Activated naive CD8-positive, alpha-beta T cell treated with anti-CD3 and anti-CD28 coated beads for 36 hours (primary cell): ENCODE measurements around the gene PPP1R2. TPM values are rescaled to one million over a fixed set of nuclear protein-coding genes. Genes with fewer than 3 reads are reported as not detected.
A peak's percentile ranks its signal among the peaks of the same experiment; 100 is the strongest.
"Not testable (repeated sequence)": the region's sequence is repeated elsewhere in the genome, so short reads cannot be mapped to it uniquely, and the experiment has no call there.

ENCODE experiments used
- DNase-seq: peaks from one replicate; pipeline ENCODE4 v3.0.0; 2021
- H3K27ac Mint-ChIP-seq: one replicate; pipeline ENCODE4 v1.8.0; 2022; ENCODE audit warnings: mild to moderate bottlenecking, moderate library complexity, mixed read lengths
- H3K27me3 Mint-ChIP-seq: one replicate; pipeline ENCODE4 v1.8.0; 2022; ENCODE audit warnings: mild to moderate bottlenecking, mixed read lengths
- H3K36me3 Mint-ChIP-seq: one replicate; pipeline ENCODE4 v1.8.0; 2021; ENCODE audit warnings: mild to moderate bottlenecking, mixed read lengths
- H3K4me1 Mint-ChIP-seq: one replicate; pipeline ENCODE4 v1.8.0; 2021; ENCODE audit warnings: mixed read lengths
- H3K4me3 Mint-ChIP-seq: one replicate; pipeline ENCODE4 v1.8.0; 2022; ENCODE audit warnings: mild to moderate bottlenecking, moderate library complexity, mixed read lengths
- H3K9me3 Mint-ChIP-seq: one replicate; pipeline ENCODE4 v1.8.0; 2022; ENCODE audit warnings: mixed read lengths
- total RNA-seq, 2 experiments: library from RNA; stranded (reverse); gene quantifications; one replicate each; pipeline ENCODE4 v1.2.3, GENCODE V29; 2021

The PPP1R2 gene
- total RNA-seq, result 10 to 100 TPM; 89.5 to 91.8 TPM

GRCh38 chr3:195542698-195543499 is at the start of gene PPP1R2:
PPP1R2 (minus strand) TSS chr3:195543325; CDS start chr3:195543025, 300 bp downstream.
- no peaks in the 10 kb centered on the region for H3K27me3 Mint-ChIP-seq

DNA sequence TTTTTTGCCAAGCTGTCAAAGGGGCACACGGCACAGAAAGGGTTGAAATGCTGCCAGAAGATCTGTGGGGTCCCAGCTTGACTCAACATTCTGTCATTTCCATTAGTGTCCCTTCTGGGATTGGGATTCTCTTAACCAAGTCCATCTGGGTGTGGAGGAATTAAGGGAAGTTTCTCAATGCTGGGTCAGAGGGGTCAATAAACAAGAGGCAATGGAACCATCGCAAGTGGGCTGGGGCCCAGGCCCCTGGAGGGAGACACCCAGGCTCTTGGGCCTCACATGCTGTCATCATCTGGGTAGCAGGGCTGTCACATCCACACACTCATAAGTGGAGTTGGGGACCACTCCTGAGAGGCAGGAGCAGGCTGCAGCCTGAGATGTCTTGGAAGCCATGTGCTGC is 48.7 kb upstream of the PPP1R2 start:
- Mint-ChIP-seq H3K27me3 (no peaks in the 10 kb centered on the region), H3K36me3 (no peaks in the 10 kb centered on the region), H3K4me1 (no peaks in the 10 kb centered on the region), H3K27ac (no peak overlapping the region), H3K9me3 (no peaks in the 10 kb centered on the region), H3K4me3 (no peak overlapping the region)
- DNase-seq, result no peak

More at GRCh38 chr3:195542698-195543499, at the start of gene PPP1R2:
- H3K27ac Mint-ChIP-seq, result peak within 1 kb of the TSS; percentile 88
- peak within 1 kb of the TSS; percentile 95 for H3K4me3 Mint-ChIP-seq
- DNase-seq, result peak; percentile 93
- H3K4me1 Mint-ChIP-seq, result peaks cover 67% of the 10 kb centered on the region
- H3K9me3 Mint-ChIP-seq, result no peaks in the 10 kb centered on the region
- peaks cover 28% of the 10 kb centered on the region for H3K36me3 Mint-ChIP-seq

- Mint-ChIP-seq H3K4me1 (no peaks in the 10 kb centered on the region), H3K27ac (no peak overlapping the region), H3K9me3 (no peaks in the 10 kb centered on the region), H3K4me3 (no peak overlapping the region), H3K27me3 (no peaks in the 10 kb centered on the region), H3K36me3 (peaks cover 2% of the 10 kb centered on the region)
- DNase-seq, result no peak
Measured at GRCh38 chr3:195591220-195591619, 48.1 kb upstream of the PPP1R2 start.

GRCh38 chr3:195590381-195590780 is 47.3 kb upstream of the PPP1R2 start:
- H3K4me1 Mint-ChIP-seq, H3K9me3 Mint-ChIP-seq, H3K27ac Mint-ChIP-seq, H3K4me3 Mint-ChIP-seq, DNase-seq, H3K36me3 Mint-ChIP-seq, H3K27me3 Mint-ChIP-seq: not testable (repeated sequence)

- H3K4me3 Mint-ChIP-seq, H3K4me1 Mint-ChIP-seq, H3K27me3 Mint-ChIP-seq, H3K36me3 Mint-ChIP-seq, H3K9me3 Mint-ChIP-seq, H3K27ac Mint-ChIP-seq, DNase-seq: not testable (repeated sequence)
Measured at GRCh38 chr3:195589796-195590195, 46.7 kb upstream of the PPP1R2 start.

DNA sequence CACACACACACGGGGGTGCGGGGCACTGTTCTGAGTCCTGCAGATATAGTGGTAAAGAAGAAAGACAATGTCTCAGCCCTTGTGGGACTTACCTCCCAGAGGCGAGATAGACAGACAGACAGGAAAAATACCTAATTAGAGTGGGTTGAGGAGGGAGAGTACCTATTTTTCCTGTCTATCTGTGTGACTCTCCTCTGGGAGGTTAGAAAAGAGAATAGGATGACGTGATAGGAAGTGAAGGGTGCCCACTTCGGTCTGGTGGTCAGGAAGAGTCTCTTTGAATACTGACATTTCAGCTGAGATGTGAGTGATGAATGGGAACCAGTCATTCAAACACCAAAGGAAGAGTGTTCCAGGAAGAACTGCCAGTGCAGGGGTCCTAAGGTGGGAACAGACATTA is 44.7 kb upstream of the PPP1R2 start:
- Mint-ChIP-seq H3K36me3 (peaks cover 2% of the 10 kb centered on the region), H3K4me1 (peaks cover 8% of the 10 kb centered on the region), H3K27me3 (peaks cover 6% of the 10 kb centered on the region), H3K9me3 (no peaks in the 10 kb centered on the region), H3K4me3 (no peak overlapping the region), H3K27ac (no peak overlapping the region)
- DNase-seq, result peak; percentile 18

DNA sequence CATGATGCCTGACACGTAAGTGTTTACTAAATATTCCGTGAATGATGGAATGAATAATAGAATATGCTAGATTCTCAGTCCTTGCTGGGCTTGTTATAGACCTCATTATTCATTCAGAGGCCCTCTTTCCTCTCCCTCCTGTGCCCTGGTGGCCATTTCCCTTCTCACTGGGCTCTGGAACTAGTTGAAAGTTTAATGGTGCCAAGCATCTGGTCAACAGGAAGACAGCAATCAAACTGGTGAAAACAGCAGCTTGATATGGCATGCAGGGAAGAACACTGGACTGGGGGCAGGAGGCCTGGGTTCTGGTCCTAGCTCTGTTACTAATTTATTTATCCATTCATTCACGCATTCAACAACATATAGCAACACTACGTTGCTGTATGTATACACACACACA is 44.3 kb upstream of the PPP1R2 start:
- H3K27ac Mint-ChIP-seq, result no peak overlapping the region
- H3K9me3 Mint-ChIP-seq, result no peaks in the 10 kb centered on the region
- H3K36me3 Mint-ChIP-seq, result peaks cover 2% of the 10 kb centered on the region

DNA sequence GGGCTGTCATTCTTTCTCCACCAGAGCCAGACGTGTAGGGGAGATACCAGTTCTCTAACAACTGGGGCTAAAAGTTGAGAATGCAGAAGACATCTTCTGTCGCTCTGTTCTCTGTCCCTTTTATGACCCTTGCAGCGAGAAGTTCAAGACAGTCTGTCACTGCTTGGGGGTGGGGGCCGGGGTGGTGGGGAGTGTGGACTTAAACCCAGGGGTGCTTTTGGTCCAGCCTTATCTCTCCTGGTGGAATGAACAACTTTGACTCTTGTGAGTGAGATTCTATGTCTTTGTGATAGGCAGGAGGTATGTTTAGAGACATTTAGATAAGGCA is 41.4 kb upstream of the PPP1R2 start:
- Mint-ChIP-seq H3K4me3 (no peak overlapping the region), H3K9me3 (no peaks in the 10 kb centered on the region), H3K27ac (no peak overlapping the region), H3K36me3 (peaks cover 2% of the 10 kb centered on the region), H3K4me1 (peaks cover 14% of the 10 kb centered on the region), H3K27me3 (peaks cover 6% of the 10 kb centered on the region)
- DNase-seq, result no peak

More for the DNA sequence above, 44.3 kb upstream of the PPP1R2 start:
- Mint-ChIP-seq H3K27me3 (peaks cover 6% of the 10 kb centered on the region), H3K4me1 (peaks cover 8% of the 10 kb centered on the region), H3K4me3 (no peak overlapping the region)
- no peak for DNase-seq

- H3K4me1 Mint-ChIP-seq, result peaks cover 14% of the 10 kb centered on the region
- H3K9me3 Mint-ChIP-seq, result no peaks in the 10 kb centered on the region
- peaks cover 2% of the 10 kb centered on the region for H3K36me3 Mint-ChIP-seq
- no peak for DNase-seq
- H3K27ac Mint-ChIP-seq, result no peak within 1 kb of the TSS
- H3K27me3 Mint-ChIP-seq, result peaks cover 6% of the 10 kb centered on the region
- no peak within 1 kb of the TSS for H3K4me3 Mint-ChIP-seq
Measured at GRCh38 chr3:195583831-195584542, 40.9 kb upstream of the PPP1R2 start, which contains the start of gene APOD. APOD (minus strand) TSS chr3:195583940; CDS start chr3:195579461, 4,479 bp downstream.

DNA sequence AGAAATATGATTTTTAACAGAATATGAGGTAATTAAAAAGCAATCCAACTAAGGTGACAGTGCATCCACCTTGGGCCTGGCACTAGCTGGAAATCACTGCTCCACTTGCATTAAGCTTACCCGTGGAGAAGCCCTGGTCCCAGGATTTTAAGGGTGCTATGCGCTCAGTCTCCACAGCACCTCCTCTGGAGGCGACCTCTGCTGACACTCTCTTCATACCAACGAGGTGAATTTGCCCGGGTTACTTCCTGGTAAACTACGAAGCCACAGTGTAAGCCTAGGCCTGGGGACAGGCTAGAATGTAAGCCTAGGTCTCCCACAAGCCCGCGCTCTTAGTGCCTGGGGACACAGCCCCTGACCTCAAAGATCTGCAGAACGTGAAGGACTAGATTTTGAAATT is 39.8 kb upstream of the PPP1R2 start:
- Mint-ChIP-seq H3K4me1 (peaks cover 17% of the 10 kb centered on the region), H3K36me3 (peaks cover 2% of the 10 kb centered on the region), H3K9me3 (no peaks in the 10 kb centered on the region), H3K4me3 (no peak overlapping the region), H3K27me3 (peaks cover 6% of the 10 kb centered on the region), H3K27ac (no peak overlapping the region)
- DNase-seq, result no peak

- Mint-ChIP-seq H3K4me3 (no peak overlapping the region), H3K36me3 (no peaks in the 10 kb centered on the region), H3K27me3 (peaks cover 6% of the 10 kb centered on the region), H3K4me1 (peaks cover 17% of the 10 kb centered on the region), H3K27ac (no peak overlapping the region), H3K9me3 (no peaks in the 10 kb centered on the region)
- DNase-seq, result no peak
Measured at GRCh38 chr3:195580744-195581443, 37.8 kb upstream of the PPP1R2 start.

GRCh38 chr3:195579281-195579680 is 36.2 kb upstream of the PPP1R2 start:
- no peaks in the 10 kb centered on the region for H3K27me3 Mint-ChIP-seq
- peaks cover 12% of the 10 kb centered on the region for H3K4me1 Mint-ChIP-seq
- DNase-seq, result no peak
- no peaks in the 10 kb centered on the region for H3K36me3 Mint-ChIP-seq
- no peaks in the 10 kb centered on the region for H3K9me3 Mint-ChIP-seq
- H3K27ac Mint-ChIP-seq, result no peak overlapping the region
- no peak overlapping the region for H3K4me3 Mint-ChIP-seq

- no peak for DNase-seq
- Mint-ChIP-seq H3K36me3 (no peaks in the 10 kb centered on the region), H3K27me3 (no peaks in the 10 kb centered on the region), H3K27ac (no peak overlapping the region), H3K4me1 (peaks cover 9% of the 10 kb centered on the region), H3K4me3 (no peak overlapping the region), H3K9me3 (no peaks in the 10 kb centered on the region)
Measured at GRCh38 chr3:195578565-195578964, 35.4 kb upstream of the PPP1R2 start.

GRCh38 chr3:195577645-195578177 is 34.6 kb upstream of the PPP1R2 start:
- Mint-ChIP-seq H3K9me3 (no peaks in the 10 kb centered on the region), H3K27ac (no peak overlapping the region), H3K4me1 (peaks cover 9% of the 10 kb centered on the region), H3K36me3 (no peaks in the 10 kb centered on the region), H3K27me3 (no peaks in the 10 kb centered on the region), H3K4me3 (no peak overlapping the region)
- DNase-seq, result no peak
